Forelimb muscle (tissue), 1 donor: ENCODE results near the gene LRP2. TPM values are rescaled to one million over a fixed set of nuclear protein-coding genes. Genes with fewer than 3 reads are reported as not detected.
"Not testable (repeated sequence)": the region's sequence is repeated elsewhere in the genome, so short reads cannot be mapped to it uniquely, and the experiment has no call there.

Source experiments
- DNase-seq: peaks from one replicate; pipeline ENCODE4 v3.0.0-alpha.2; 2013; ENCODE audit warnings: low read depth
- polyA plus RNA-seq: library from polyadenylated mRNA; unstranded; fragments of 120-200 nt; gene quantifications from one replicate; pipeline ENCODE4 v1.2.1, GENCODE V29; 2013; ENCODE audit not compliant: insufficient read length

The LRP2 gene
- polyA plus RNA-seq, 1 donor: 0.01 TPM

- no peak for DNase-seq
Measured at GRCh38 chr2:169301596-169302335, 60.6 kb downstream of the LRP2 start.

GRCh38 chr2:169300636-169301530 lies 61.5 kb downstream of the LRP2 start:
- DNase-seq: no peak

GRCh38 chr2:169298007-169298406 lies 64.3 kb downstream of the LRP2 start:
- DNase-seq: no peak

- DNase-seq: no peak
Measured at GRCh38 chr2:169294001-169294675, 68.2 kb downstream of the LRP2 start.

GRCh38 chr2:169291517-169291916 lies 70.8 kb downstream of the LRP2 start:
- no peak for DNase-seq

- DNase-seq: no peak
Measured at GRCh38 chr2:169290433-169290832, 71.9 kb downstream of the LRP2 start.

- DNase-seq: no peak
Measured at GRCh38 chr2:169287666-169288065, 74.7 kb downstream of the LRP2 start.

- DNase-seq: no peak
Measured at GRCh38 chr2:169286624-169287231, 75.6 kb downstream of the LRP2 start.

- no peak for DNase-seq
Measured at GRCh38 chr2:169285531-169286235, 76.7 kb downstream of the LRP2 start.

GRCh38 chr2:169280502-169280901 lies 81.8 kb downstream of the LRP2 start:
- DNase-seq: no peak

GRCh38 chr2:169275696-169276444 lies 86.5 kb downstream of the LRP2 start:
- no peak for DNase-seq

GRCh38 chr2:169272010-169272409 lies 90.3 kb downstream of the LRP2 start:
- DNase-seq: no peak

- not testable (repeated sequence) for DNase-seq
Measured at GRCh38 chr2:169270574-169270973, 91.8 kb downstream of the LRP2 start.

- no peak for DNase-seq
Measured at GRCh38 chr2:169265591-169265990, 96.7 kb downstream of the LRP2 start.

- DNase-seq: no peak
Measured at GRCh38 chr2:169260846-169261642, 101.3 kb downstream of the LRP2 start.

GRCh38 chr2:169260246-169260645 lies 102.1 kb downstream of the LRP2 start:
- no peak for DNase-seq

GRCh38 chr2:169259402-169259801 lies 102.9 kb downstream of the LRP2 start:
- DNase-seq: no peak

- no peak for DNase-seq
Measured at GRCh38 chr2:169258045-169258601, 104.2 kb downstream of the LRP2 start.

GRCh38 chr2:169254774-169255173 lies 107.6 kb downstream of the LRP2 start:
- no peak for DNase-seq
